OCI-LY7 (cell line): ENCODE results near the gene MYMK. TPM values are rescaled to one million over a fixed set of nuclear protein-coding genes. Genes with fewer than 3 reads are reported as not detected.

Source experiments
- BruUV-seq: library from RNA; stranded (reverse); fragments of 400-500 nt; replicated peaks from 2 replicates; lab custom pipeline; 2021; lab: Mats Ljungman, UMichigan
- CTCF ChIA-PET: fragments of 300-600 bp; sonication (Branson Sonifier 250); formaldehyde crosslinking; loops from one replicate; lab custom pipeline; 2022; ENCODE audit warnings: antibody characterized with exemption; ENCODE audit not compliant: unreplicated experiment; lab: Charles Lee
- POLR2A ChIA-PET: fragments of 300-600 bp; sonication (Branson Sonifier 250); formaldehyde crosslinking; loops from one replicate; lab custom pipeline; 2022; ENCODE audit warnings: antibody characterized with exemption; lab: Charles Lee
- DNase-seq: peaks from one replicate; pipeline ENCODE4 v3.0.0-alpha.2; 2015; ENCODE audit warnings: low spot score
- H2AFZ ChIP-seq: fragments of 200-600 bp; sonication (generic), shearing (Covaris generic); 2 replicates; pipeline ENCODE4 v1.6.1; 2014; ENCODE audit warnings: mild to moderate bottlenecking, antibody characterized with exemption, low read length, moderate library complexity
- H3K27ac ChIP-seq: fragments of 200-600 bp; sonication (generic); 2 replicates; pipeline ENCODE4 v1.5.1; 2014; ENCODE audit warnings: mixed run types, low read depth, mild to moderate bottlenecking, moderate library complexity, low read length, inconsistent platforms; ENCODE audit not compliant: poor library complexity, severe bottlenecking
- H3K36me3 ChIP-seq: fragments of 200-600 bp; sonication (generic); 2 replicates; pipeline ENCODE4 v1.6.1; 2014; ENCODE audit warnings: mild to moderate bottlenecking, antibody characterized with exemption, low read length, moderate library complexity, mixed read lengths; ENCODE audit not compliant: insufficient read depth
- H3K4me1 ChIP-seq: fragments of 200-600 bp; sonication (generic); 2 replicates; pipeline ENCODE4 v1.5.1; 2014; ENCODE audit warnings: mild to moderate bottlenecking, low read length; ENCODE audit not compliant: insufficient read depth, poor library complexity, severe bottlenecking
- H3K4me2 ChIP-seq: fragments of 200-600 bp; sonication (generic); 2 replicates; pipeline ENCODE4 v1.6.1; 2014; ENCODE audit warnings: mild to moderate bottlenecking, low read length
- H3K4me3 ChIP-seq: fragments of 200-600 bp; sonication (generic); 2 replicates; pipeline ENCODE4 v1.5.1; 2014; ENCODE audit warnings: mild to moderate bottlenecking, low read depth, low read length; ENCODE audit not compliant: poor library complexity, severe bottlenecking
- H3K79me2 ChIP-seq: fragments of 200-600 bp; sonication (generic); 2 replicates; pipeline ENCODE4 v1.6.1; 2016; ENCODE audit warnings: low read depth, mild to moderate bottlenecking, low read length, moderate library complexity, mixed read lengths; ENCODE audit not compliant: insufficient read depth
- H3K9me2 ChIP-seq: fragments of 200-600 bp; sonication (generic); 2 replicates; pipeline ENCODE4 v1.6.1; 2016; ENCODE audit warnings: mild to moderate bottlenecking, low read length, mixed read lengths; ENCODE audit not compliant: insufficient read depth
- H3K9me3 ChIP-seq: fragments of 200-600 bp; sonication (generic); 2 replicates; pipeline ENCODE4 v1.6.1; 2014; ENCODE audit warnings: mild to moderate bottlenecking, mixed run types, low read length, mixed read lengths
- H4K20me1 ChIP-seq: fragments of 200-600 bp; sonication (generic); 2 replicates; pipeline ENCODE4 v1.6.1; 2014; ENCODE audit warnings: mild to moderate bottlenecking, antibody characterized with exemption, low read length, moderate library complexity, mixed read lengths; ENCODE audit not compliant: insufficient read depth
- CTCF ChIP-seq: fragments of 200-600 bp; sonication (generic); conservative IDR thresholded peaks from 2 replicates; pipeline ENCODE4 v1.5.1; 2014; ENCODE audit warnings: mild to moderate bottlenecking, antibody characterized with exemption, low read length, moderate library complexity, mixed read lengths
- EZH2phosphoT487 ChIP-seq: fragments of 200-600 bp; sonication (generic); IDR thresholded peaks from 2 replicates; pipeline ENCODE4 v1.6.1; 2018; ENCODE audit warnings: low read depth, borderline replicate concordance, mild to moderate bottlenecking, mixed run types, antibody characterized with exemption, low read length, moderate library complexity, mixed read lengths
- intact Hi-C: fragments of 100-400 bp; cut with micrococcal nuclease; formaldehyde crosslinking; loops from one replicate; pipeline ENCODE4 v1.10.0; 2022; ENCODE audit not compliant: unreplicated experiment
- total RNA-seq, 2 experiments: library from RNA; depleted of rRNA in 1 of 2; stranded (reverse); fragments of >200 nt in 1 of 2; shearing (Covaris generic) in 1 of 2; gene quantifications; 2 replicates each; pipeline ENCODE4 v1.2.3, GENCODE V29; 2014 to 2022

The MYMK gene
- total RNA-seq, 2 experiments from 2014 or later, result not detected

- intact Hi-C loops, result no loop called here
Observed at GRCh38 chr9:133493845-133494540, 30.8 kb downstream of the MYMK start.

GRCh38 chr9:133493428-133493827 lies 31.3 kb downstream of the MYMK start:
- Histone ChIP-seq H3K4me1 (no peaks in the 10 kb centered on the region), H3K36me3 (no peaks in the 10 kb centered on the region), H2AFZ (no peak overlapping the region), H3K4me2 (no peak overlapping the region), H3K27ac (no peak overlapping the region), H3K79me2 (no peaks in the 10 kb centered on the region), H3K4me3 (no peak overlapping the region), H3K9me3 (no peaks in the 10 kb centered on the region), H3K9me2 (no peaks in the 10 kb centered on the region), H4K20me1 (no peaks in the 10 kb centered on the region)
- no peak for DNase-seq
- no TSS peak for BruUV-seq
- TF ChIP-seq EZH2phosphoT487, result no peak
- no peak for TF ChIP-seq CTCF
- ChIA-PET POLR2A (no interaction called here), CTCF (interaction anchor here (0.6 kb wide), 1 partner anchor 34 kb away, joined by 3 read pairs; the partner anchor contains the start of gene CACFD1)
- intact Hi-C loops, result no loop called here

More at GRCh38 chr9:133493845-133494540, 30.8 kb downstream of the MYMK start:
- no peaks in the 10 kb centered on the region for H3K9me3 ChIP-seq
- CTCF ChIA-PET, result interaction anchor here (0.6 kb wide), 1 partner anchor 34 kb away, joined by 3 read pairs; the partner anchor contains the start of gene CACFD1
- H3K79me2 ChIP-seq, result no peaks in the 10 kb centered on the region
- no peak for DNase-seq
- POLR2A ChIA-PET, result no interaction called here
- H3K4me1 ChIP-seq, result no peaks in the 10 kb centered on the region
- BruUV-seq, result no TSS peak
- no peak overlapping the region for H3K4me3 ChIP-seq
- H3K36me3 ChIP-seq, result no peaks in the 10 kb centered on the region
- no peaks in the 10 kb centered on the region for H3K9me2 ChIP-seq
- no peak overlapping the region for H3K27ac ChIP-seq
- TF ChIP-seq CTCF (no peak), EZH2phosphoT487 (no peak)
- H3K4me2 ChIP-seq, result no peak overlapping the region
- no peaks in the 10 kb centered on the region for H4K20me1 ChIP-seq
- no peak overlapping the region for H2AFZ ChIP-seq
